ENCODE measurements around the gene CYBB. TPM values are rescaled to one million over a fixed set of nuclear protein-coding genes. Genes with fewer than 3 reads are reported as not detected.

CYBB gene
- polyA plus RNA-seq, 1 donor: 17.6 TPM

DNA sequence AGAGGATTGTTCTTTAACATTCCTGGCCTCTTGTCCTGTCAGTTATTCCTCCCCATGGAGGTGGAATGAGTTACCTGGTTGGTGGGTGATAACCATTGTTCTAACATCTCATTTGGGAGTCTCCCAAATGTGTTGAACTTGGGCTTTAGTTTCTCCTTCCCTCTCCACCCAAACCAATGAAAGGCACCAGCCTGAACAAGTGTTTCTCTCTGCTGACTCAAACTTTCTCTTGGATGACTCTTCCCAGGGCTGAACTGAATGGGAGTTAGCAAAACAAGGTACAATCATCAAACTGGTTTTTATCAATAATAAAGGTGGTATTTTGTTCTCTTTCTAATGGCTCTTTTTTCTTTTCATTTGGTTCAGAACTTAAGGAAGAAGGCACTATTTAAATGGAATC is 64.8 kb downstream of the CYBB start:
- DNase-seq (ENCODE audit: low read depth): no peak

DNA sequence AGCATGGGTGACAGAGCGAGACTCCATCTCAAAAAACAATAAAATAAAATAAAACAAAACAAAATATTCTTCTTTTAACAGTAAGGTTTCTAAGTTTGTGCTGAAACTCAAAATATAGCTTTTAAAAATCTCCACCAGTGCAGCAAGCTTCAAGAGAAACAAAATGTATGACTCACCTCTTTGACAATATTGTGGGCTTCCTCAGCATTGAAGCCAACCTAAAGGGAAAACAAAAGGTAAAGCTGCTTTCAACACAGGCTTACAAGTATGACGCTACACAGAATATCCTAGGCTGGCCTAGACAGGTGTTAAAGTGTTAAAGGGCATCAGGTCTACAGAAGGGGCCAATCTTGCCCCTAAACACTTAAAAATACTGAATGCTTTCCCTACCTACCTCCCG is 66.3 kb downstream of the CYBB start:
- no peak for DNase-seq (ENCODE audit: low read depth)

DNA sequence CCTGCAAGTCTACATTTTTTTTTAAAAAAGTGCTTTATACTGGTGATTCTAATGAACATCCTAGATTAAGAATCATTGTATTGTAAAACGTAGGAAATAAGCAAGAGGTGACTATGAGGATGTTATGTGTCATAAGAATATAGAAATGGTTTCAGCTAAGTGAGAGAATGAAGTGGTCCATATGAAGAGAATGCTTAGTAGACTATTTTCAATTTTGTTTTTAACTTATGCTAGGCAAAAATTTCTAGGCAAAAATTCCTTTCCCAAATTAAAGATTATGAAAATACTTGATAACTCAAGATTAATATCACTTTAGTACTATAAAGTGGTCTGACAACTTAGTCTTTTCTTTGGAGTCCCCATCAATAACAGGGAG is 66.7 kb downstream of the CYBB start:
- DNase-seq (ENCODE audit: low read depth): no peak

DNA sequence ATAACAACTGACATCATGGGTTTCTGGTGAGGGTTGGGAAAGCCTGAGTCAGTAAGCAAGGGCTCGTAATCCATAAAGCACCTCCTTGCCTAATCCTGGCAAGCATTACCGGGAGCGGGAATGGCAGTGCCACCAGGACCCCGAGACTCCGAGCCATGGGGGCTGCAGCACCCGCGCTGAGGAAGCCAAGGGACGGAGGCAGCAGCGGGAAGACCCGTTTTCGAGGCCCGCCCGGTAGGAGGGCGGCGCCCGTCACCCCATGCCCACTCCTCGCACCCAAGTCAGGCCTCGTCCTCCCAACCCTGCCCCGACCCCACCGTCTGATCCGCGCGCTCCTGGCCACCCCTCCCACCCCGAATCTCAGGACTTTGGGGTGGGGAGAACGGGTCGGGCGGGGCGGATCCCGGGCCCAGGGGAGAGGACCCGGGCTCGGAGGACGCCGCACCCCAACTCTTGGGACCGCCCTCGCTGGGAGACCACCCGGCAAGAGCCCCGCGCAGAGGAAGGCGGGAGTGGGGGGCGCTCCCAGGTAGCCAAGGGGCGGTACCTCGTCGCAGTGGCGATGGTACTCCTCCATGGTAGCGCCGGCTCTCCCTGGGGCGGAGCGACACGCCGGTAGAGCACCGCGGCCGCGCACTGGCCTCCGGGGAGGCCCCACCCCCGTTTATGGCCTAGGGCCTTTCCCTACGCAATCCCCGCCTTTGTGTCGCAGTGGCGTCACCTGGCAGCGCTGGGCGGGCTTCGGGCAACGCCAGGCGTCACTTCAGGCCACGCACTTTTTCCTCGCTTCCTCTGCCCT is 67.3 kb downstream of the CYBB start, which contains the start of gene DYNLT3:
Gene DYNLT3 (minus strand): TSS at position 638 of the 799 bp plus-strand sequence. CDS start 61 bp downstream, at position 577.
- no peak for DNase-seq (ENCODE audit: low read depth)

DNA sequence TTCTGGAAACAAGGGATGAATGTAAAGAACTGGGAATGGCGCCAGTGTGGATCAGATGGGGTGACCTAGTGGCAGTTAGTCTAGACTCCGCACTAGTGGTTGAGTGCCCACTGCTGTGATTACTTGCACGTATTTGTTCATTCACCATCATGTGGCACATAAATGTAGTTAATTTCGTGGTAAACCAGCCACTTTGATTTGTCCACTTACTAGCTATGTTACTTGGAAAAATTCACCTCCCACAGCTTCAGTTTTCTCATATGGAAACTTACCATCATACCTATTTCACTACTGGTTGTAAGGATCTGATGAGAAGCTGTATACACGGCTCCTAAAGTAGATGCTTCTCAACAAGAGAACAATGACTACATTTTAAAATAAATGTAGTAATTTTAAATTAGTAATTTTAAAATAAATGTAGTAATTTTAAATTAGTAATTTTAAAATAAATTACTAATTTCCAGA is 67.9 kb downstream of the CYBB start:
- no peak for DNase-seq (ENCODE audit: low read depth)

DNA sequence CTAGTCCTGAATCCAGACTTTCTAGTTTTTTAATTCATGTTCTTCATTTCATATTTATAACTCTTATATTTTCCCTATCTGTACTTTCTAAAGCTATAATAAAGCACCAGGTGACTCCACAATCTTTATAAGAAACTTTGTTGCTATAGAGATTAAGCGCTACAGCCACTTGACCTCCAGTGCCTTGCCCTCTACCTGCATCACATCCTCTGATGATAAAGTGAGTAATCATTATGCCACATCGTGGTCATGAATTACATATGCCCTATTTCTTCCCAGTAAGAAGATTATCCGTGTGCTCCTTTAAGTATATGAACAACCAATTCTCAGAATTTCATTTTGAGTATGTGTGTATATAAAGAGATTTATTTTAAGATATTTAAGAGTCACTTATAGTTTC is 74.3 kb downstream of the CYBB start:
- DNase-seq (ENCODE audit: low read depth): no peak

DNA sequence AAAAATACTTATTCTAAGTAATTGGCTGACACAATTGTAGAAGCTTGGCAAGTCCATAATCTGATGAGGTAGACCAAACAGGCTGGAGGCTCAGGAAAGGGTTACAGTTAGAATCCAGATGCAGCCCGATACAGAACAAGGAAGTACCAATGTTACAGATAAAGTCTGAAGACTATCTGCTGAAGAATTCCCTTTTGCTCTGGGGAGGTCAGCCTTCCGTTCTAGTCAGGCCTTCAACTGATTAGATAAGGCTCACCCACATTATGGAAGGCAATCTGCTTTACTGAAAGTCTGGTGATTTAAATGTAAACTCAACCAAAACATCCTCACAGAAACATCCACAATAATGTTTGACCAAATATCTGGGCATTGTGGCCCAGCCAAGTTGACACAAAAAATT is 74.9 kb downstream of the CYBB start:
- no peak for DNase-seq (ENCODE audit: low read depth)

DNA sequence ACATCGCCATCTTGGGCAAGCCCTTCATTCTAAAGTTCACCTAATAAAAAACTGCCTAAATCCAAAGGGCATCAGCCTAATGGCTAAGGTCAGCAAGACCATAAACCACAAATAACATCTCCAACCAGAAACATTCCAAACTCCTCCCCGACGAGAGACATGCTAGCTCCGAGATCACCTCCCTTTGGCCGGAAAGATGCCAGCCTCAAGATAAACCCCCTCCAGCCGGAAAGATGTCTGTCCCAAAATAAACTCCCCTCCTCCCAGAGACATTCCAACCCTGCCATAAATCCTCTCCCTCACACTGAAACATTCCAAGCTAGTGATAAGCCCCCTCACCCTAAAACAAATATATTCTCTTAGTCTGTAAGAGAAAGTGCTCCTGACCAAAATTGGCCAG is 80.9 kb downstream of the CYBB start:
- DNase-seq (ENCODE audit: low read depth): no peak

DNA sequence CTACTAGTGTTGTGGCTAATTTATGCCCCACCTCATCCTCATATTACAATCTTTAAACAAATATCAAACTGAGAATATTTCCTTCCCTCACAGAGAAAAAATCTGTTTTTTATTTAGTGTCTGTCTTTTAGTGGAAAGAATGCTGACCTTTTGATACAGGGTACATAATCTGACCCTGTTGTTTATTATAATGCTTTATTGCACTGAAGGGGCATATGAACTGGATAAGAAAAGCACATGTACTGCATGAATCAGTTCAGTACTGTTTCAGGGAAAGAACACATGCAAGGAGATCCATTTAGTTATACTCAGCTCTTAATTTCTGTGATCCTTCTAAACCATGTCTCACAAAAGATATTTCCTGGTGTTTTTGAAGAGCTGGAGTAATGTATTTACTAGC is 83.0 kb downstream of the CYBB start:
- DNase-seq (ENCODE audit: low read depth): no peak

Other genes starting within 250 kb of the CYBB start
- 0.40 TPM for gene LANCL3, start 208.4 kb upstream of the CYBB start, polyA plus RNA-seq (ENCODE audit: insufficient read length)
- 8.9 TPM for gene XK, start 94.3 kb upstream of the CYBB start, polyA plus RNA-seq (ENCODE audit: insufficient read length)
- 9.7 TPM for gene DYNLT3, start 67.5 kb downstream of the CYBB start, polyA plus RNA-seq (ENCODE audit: insufficient read length)
- 0.11 TPM for gene SYTL5, start 226.5 kb downstream of the CYBB start, polyA plus RNA-seq (ENCODE audit: insufficient read length)

All from forelimb muscle (tissue), 1 donor.